SKM-1 (cell line): ENCODE results near the gene STX16.

Source experiments
- DNase-seq: peaks from one replicate; lab custom pipeline; 2025; ENCODE audit not compliant: unreplicated experiment; lab: John Stamatoyannopoulos, UW

The STX16 gene

GRCh38 chr20:58675146-58675584 is 24.1 kb downstream of the STX16 start:
- no peak for DNase-seq

- no peak for DNase-seq
These were observed 24.6 kb downstream of the STX16 start for GRCh38 chr20:58675641-58676040.

- no peak for DNase-seq
These were observed 25.1 kb downstream of the STX16 start for GRCh38 chr20:58676161-58676560.

- DNase-seq, result no peak
These were observed 26.1 kb downstream of the STX16 start for GRCh38 chr20:58677079-58677604.

GRCh38 chr20:58677808-58678207 is 26.7 kb downstream of the STX16 start:
- no peak for DNase-seq

- no peak for DNase-seq
These were observed 27.7 kb downstream of the STX16 start for GRCh38 chr20:58678806-58679205.

GRCh38 chr20:58682656-58683531 is 31.8 kb downstream of the STX16 start:
- no peak for DNase-seq

- DNase-seq, result no peak
These were observed 33.2 kb downstream of the STX16 start for GRCh38 chr20:58684291-58684690.

GRCh38 chr20:58685988-58686387 is 34.9 kb downstream of the STX16 start:
- no peak for DNase-seq

- no peak for DNase-seq
These were observed 37.3 kb downstream of the STX16 start for GRCh38 chr20:58688414-58688813.

GRCh38 chr20:58688840-58689239 is 37.8 kb downstream of the STX16 start:
- DNase-seq, result no peak

GRCh38 chr20:58690396-58691135 is 39.5 kb downstream of the STX16 start:
- DNase-seq, result no peak

GRCh38 chr20:58691773-58692578 is 40.9 kb downstream of the STX16 start:
- DNase-seq, result peak; percentile 79

GRCh38 chr20:58692579-58693225 is 41.6 kb downstream of the STX16 start, which contains the start of gene NPEPL1:
TSS of gene NPEPL1 (plus strand) at chr20:58692800. CDS start at chr20:58692901, 101 bp downstream.
- peak; percentile 31 for DNase-seq

- no peak for DNase-seq
These were observed 42.3 kb downstream of the STX16 start for GRCh38 chr20:58693226-58694006.

- DNase-seq, result no peak
These were observed 43.4 kb downstream of the STX16 start for GRCh38 chr20:58694241-58695083.

GRCh38 chr20:58695084-58695722 is 44.1 kb downstream of the STX16 start:
- DNase-seq, result no peak

- no peak for DNase-seq
These were observed 44.9 kb downstream of the STX16 start for GRCh38 chr20:58695895-58696375.
